Aortic smooth muscle cell (primary cell): ENCODE data around the gene POC1B. TPM values are rescaled to one million over a fixed set of nuclear protein-coding genes. Genes with fewer than 3 reads are reported as not detected.

Experiments used
- total RNA-seq: library from RNA; depleted of rRNA; stranded (reverse); fragments of >200 nt; gene quantifications from 2 replicates; pipeline ENCODE4 v1.2.3, GENCODE V29; 2014

The POC1B gene
- 12.3 and 14.2 TPM in 2 replicates for total RNA-seq

DNA sequence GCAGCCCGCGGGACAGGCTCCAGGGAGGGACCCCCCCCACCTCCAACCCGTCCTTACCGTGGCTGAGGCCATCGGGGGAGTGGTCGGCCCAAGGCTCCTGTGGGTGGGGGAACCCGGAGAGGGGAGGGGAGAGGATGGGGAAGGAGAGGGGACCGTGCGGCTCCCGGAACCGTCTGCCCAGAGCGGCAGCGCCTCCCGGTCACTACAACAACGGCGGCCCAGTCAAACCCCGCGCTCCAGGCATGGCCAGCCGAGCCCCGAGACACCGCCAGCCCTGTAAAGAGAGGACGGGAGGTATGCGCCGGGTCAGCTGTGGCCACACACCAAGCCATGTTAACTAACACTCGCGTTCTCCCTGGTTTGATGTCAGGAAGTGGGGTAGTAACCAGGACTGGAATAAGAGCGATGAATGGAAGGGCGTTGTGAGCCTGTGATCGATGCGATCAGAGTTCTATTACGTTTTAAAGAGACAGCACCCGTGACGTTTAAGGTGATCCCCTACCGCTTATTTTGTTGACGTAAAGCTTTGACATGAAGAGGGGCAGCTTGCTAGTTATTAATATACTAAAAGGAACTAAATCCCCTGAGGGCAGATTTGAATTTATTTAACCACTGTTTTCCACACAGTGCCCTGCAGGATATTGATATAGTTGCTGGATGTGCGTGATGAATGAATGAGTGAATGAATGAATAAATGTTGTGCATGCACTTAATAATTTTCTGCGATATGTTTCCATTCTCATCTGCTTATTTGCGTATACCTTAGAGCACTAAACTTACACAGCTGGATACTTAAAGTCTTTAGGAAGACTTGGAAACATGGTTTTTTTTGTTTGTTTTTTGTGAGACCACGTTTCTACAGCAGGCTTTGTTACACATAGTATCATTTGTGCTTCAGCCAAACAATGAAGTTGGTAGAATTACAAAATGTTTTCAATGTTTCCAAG, at the start of gene POC1B:
TSS of gene POC1B (minus strand) at position 224 of the 947 bp plus-strand sequence. CDS start at position 72, 152 bp downstream.

GRCh38 chr12:89524541-89525304, 1.1 kb downstream of the POC1B start, which contains the start of gene GALNT4:
Gene GALNT4, minus strand, starts transcription at chr12:89524796. Its CDS starts 247 bp downstream, at chr12:89524549.

Other genes with a start within 250 kb of the POC1B start
- 58.1 and 88.6 TPM in 2 replicates for gene DUSP6, start 173.5 kb downstream of the POC1B start, total RNA-seq
- gene GALNT4, start 1.3 kb downstream of the POC1B start, total RNA-seq = 13.9 and 15.7 TPM in 2 replicates
- 18.6 and 27.9 TPM in 2 replicates for gene ATP2B1, start 182.8 kb upstream of the POC1B start, total RNA-seq